Mesenchymal stem cell (in vitro differentiated cells and primary cell): ENCODE measurements around the gene PLPPR1.

ENCODE experiments used
- DNase-seq: peaks from one replicate; pipeline ENCODE4 v3.0.0-alpha.2; 2013
- H2AFZ ChIP-seq: one replicate; pipeline ENCODE4 v1.6.1; 2013; ENCODE audit warnings: low read depth, mild to moderate bottlenecking, control low read depth, inconsistent platforms, low read length, moderate library complexity
- H2AK5ac ChIP-seq: 2 replicates; pipeline ENCODE4 v1.6.1; 2013; ENCODE audit warnings: low read length, moderate library complexity, mild to moderate bottlenecking, inconsistent platforms; ENCODE audit not compliant: severe bottlenecking
- H2BK120ac ChIP-seq: one replicate; pipeline ENCODE4 v1.6.1; 2013; ENCODE audit warnings: low read depth, mild to moderate bottlenecking, inconsistent platforms, low read length, moderate library complexity
- H2BK12ac ChIP-seq, 2 experiments: one replicate each; pipeline ENCODE4 v1.6.1; 2013; ENCODE audit warnings: inconsistent platforms in 2 of 2, low read length in 2 of 2, mild to moderate bottlenecking in 2 of 2, moderate library complexity in 2 of 2, control low read depth in 1 of 2
- H2BK15ac ChIP-seq: one replicate; pipeline ENCODE4 v1.6.1; 2013; ENCODE audit warnings: mild to moderate bottlenecking, low read depth, inconsistent platforms; ENCODE audit not compliant: poor library complexity, severe bottlenecking
- H2BK5ac ChIP-seq: 2 replicates; pipeline ENCODE4 v1.6.1; 2013; ENCODE audit warnings: low read depth, mild to moderate bottlenecking, low read length, control low read depth, inconsistent platforms; ENCODE audit not compliant: poor library complexity, severe bottlenecking
- H3K14ac ChIP-seq, 2 experiments: one replicate each; pipeline ENCODE4 v1.6.1; 2013; ENCODE audit warnings: inconsistent platforms in 2 of 2, low read length in 2 of 2, control low read depth in 1 of 2, mild to moderate bottlenecking in 1 of 2, moderate library complexity in 1 of 2
- H3K18ac ChIP-seq, 2 experiments: one replicate each; pipeline ENCODE4 v1.6.1; 2013; ENCODE audit warnings: inconsistent platforms in 2 of 2, low read length in 2 of 2, control low read depth in 1 of 2, low read depth in 1 of 2, mild to moderate bottlenecking in 1 of 2
- H3K23ac ChIP-seq, 2 experiments: one replicate each; pipeline ENCODE4 v1.6.1; 2013; ENCODE audit warnings: inconsistent platforms in 2 of 2, low read length in 2 of 2, mild to moderate bottlenecking in 2 of 2, moderate library complexity in 2 of 2, control low read depth in 1 of 2
- H3K27ac ChIP-seq: 2 replicates; pipeline ENCODE4 v1.5.1; 2013; ENCODE audit warnings: mild to moderate bottlenecking, moderate library complexity, low read length, control low read depth, inconsistent platforms; ENCODE audit not compliant: poor library complexity, severe bottlenecking
- H3K27me3 ChIP-seq, 2 experiments: 2 replicates each; pipeline versions ENCODE4 v1.6.1 to v1.7.0; 2013; ENCODE audit warnings: low read length in 2 of 2, mild to moderate bottlenecking in 2 of 2, moderate library complexity in 2 of 2, control low read depth in 1 of 2, inconsistent platforms in 1 of 2; ENCODE audit not compliant: control insufficient read depth in 1 of 2, insufficient read depth in 1 of 2
- H3K36me3 ChIP-seq, 2 experiments: 2 replicates each; pipeline versions ENCODE4 v1.6.1 to v1.7.0; 2013; ENCODE audit warnings: low read length in 2 of 2, control low read depth in 1 of 2, inconsistent platforms in 1 of 2, low read depth in 1 of 2, mild to moderate bottlenecking in 1 of 2; ENCODE audit not compliant: insufficient read depth in 2 of 2, control insufficient read depth in 1 of 2
- H3K4ac ChIP-seq, 2 experiments: one replicate each; pipeline ENCODE4 v1.6.1; 2013; ENCODE audit warnings: inconsistent platforms in 2 of 2, low read length in 2 of 2, mild to moderate bottlenecking in 2 of 2, moderate library complexity in 2 of 2, control low read depth in 1 of 2, low read depth in 1 of 2
- H3K4me1 ChIP-seq: 2 replicates; pipeline ENCODE4 v1.6.1; 2013; ENCODE audit warnings: low read depth, low read length, control low read depth; ENCODE audit not compliant: control insufficient read depth, insufficient read depth
- H3K4me2 ChIP-seq: 2 replicates; pipeline ENCODE4 v1.6.1; 2013; ENCODE audit warnings: low read length, mild to moderate bottlenecking, inconsistent platforms; ENCODE audit not compliant: poor library complexity, severe bottlenecking
- H3K4me3 ChIP-seq, 2 experiments: 2 replicates each; pipeline versions ENCODE4 v1.5.1 to v1.7.0; 2013; ENCODE audit warnings: low read length in 2 of 2, mild to moderate bottlenecking in 2 of 2, control low read depth in 1 of 2, low read depth in 1 of 2; ENCODE audit not compliant: insufficient read depth in 1 of 2
- H3K79me1 ChIP-seq: replicated peaks from 2 replicates; pipeline ENCODE4 v1.6.1; 2013; ENCODE audit warnings: mild to moderate bottlenecking, control low read depth, low read length, inconsistent platforms; ENCODE audit not compliant: poor library complexity, severe bottlenecking
- H3K9ac ChIP-seq: 2 replicates; pipeline ENCODE4 v1.7.0; 2013; ENCODE audit warnings: mild to moderate bottlenecking, low read length, moderate library complexity
- H3K9me3 ChIP-seq: 2 replicates; pipeline ENCODE4 v1.7.0; 2013; ENCODE audit warnings: mild to moderate bottlenecking, low read length; ENCODE audit not compliant: control insufficient read depth
- H4K8ac ChIP-seq: one replicate; pipeline ENCODE4 v1.6.1; 2013; ENCODE audit warnings: inconsistent platforms, mild to moderate bottlenecking, low read length, moderate library complexity
- H4K91ac ChIP-seq: one replicate; pipeline ENCODE4 v1.6.1; 2013; ENCODE audit warnings: mild to moderate bottlenecking, low read length, inconsistent platforms
- WGBS: methylation state at CpG from one replicate; pipeline ENCODE4 v1.1.7; 2013; ENCODE audit warnings: mixed read lengths; 5-methylcytosine and 5-hydroxymethylcytosine counted together

The PLPPR1 gene

GRCh38 chr9:101232405-101232977, 204.0 kb downstream of the PLPPR1 start:
- Histone ChIP-seq H2BK12ac (no peak overlapping the region), H3K36me3 (no peaks in the 10 kb centered on the region), H2AK5ac (no peak overlapping the region), H3K4me2 (no peak overlapping the region), H3K9me3 (no peaks in the 10 kb centered on the region), H3K4me1 (no peaks in the 10 kb centered on the region), H3K4ac (no peak overlapping the region), H3K27ac (no peak overlapping the region), H4K8ac (no peak overlapping the region), H3K79me1 (no peaks in the 10 kb centered on the region), H4K91ac (no peak overlapping the region), H2BK15ac (no peak overlapping the region), H2BK120ac (no peak overlapping the region), H2BK5ac (no peak overlapping the region), H3K27me3 (no peaks in the 10 kb centered on the region), H3K9ac (no peak overlapping the region), H3K14ac (no peak overlapping the region), H3K4me3 (no peak overlapping the region), H3K23ac (no peak overlapping the region), H3K18ac (no peak overlapping the region), H2AFZ (no peak overlapping the region)
- no peak for DNase-seq
- 93% methylated on average over 2 of the region's 2 CpGs for WGBS

- Histone ChIP-seq H2BK15ac (no peak overlapping the region), H3K79me1 (no peaks in the 10 kb centered on the region), H3K9ac (no peak overlapping the region), H3K4me3 (no peak overlapping the region), H3K23ac (no peak overlapping the region), H2AK5ac (no peak overlapping the region), H3K27me3 (no peaks in the 10 kb centered on the region), H4K8ac (no peak overlapping the region), H3K18ac (no peak overlapping the region), H2BK5ac (no peak overlapping the region), H4K91ac (no peak overlapping the region), H2BK12ac (no peak overlapping the region), H3K4me2 (no peak overlapping the region), H3K4me1 (no peaks in the 10 kb centered on the region), H2AFZ (no peak overlapping the region), H3K14ac (no peak overlapping the region), H3K9me3 (no peaks in the 10 kb centered on the region), H2BK120ac (no peak overlapping the region), H3K4ac (no peak overlapping the region), H3K27ac (no peak overlapping the region), H3K36me3 (no peaks in the 10 kb centered on the region)
- no peak for DNase-seq
- WGBS: 42% methylated on average over 4 of the region's 6 CpGs
Measured at GRCh38 chr9:101235105-101235866, 206.8 kb downstream of the PLPPR1 start.

DNA sequence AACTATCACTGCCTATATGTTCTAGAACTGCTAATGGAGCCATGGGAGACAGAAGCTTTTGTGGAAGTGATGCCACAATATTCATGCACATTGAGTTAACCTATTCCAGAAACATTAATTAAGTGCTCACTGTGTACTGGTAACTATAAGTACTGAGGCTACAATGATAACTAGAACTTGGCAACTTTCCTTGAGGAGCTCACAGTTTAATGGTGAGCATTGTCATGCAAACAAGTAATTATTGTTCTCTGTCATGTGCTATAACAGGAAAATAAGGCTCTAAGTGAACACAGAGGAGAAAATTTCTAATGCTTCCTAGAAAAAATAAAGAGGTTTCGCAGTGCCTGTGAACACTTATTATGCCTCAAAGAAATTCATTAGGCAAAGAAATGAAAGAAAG, 214.1 kb downstream of the PLPPR1 start:
- H3K27me3 ChIP-seq: no peaks in the 10 kb centered on the region
- H3K36me3 ChIP-seq: no peaks in the 10 kb centered on the region
- H3K9me3 ChIP-seq: peaks cover 2% of the 10 kb centered on the region
- H3K18ac ChIP-seq: no peak overlapping the region
- no peaks in the 10 kb centered on the region for H3K79me1 ChIP-seq
- no peak overlapping the region for H2BK15ac ChIP-seq
- no peak overlapping the region for H3K4ac ChIP-seq
- H3K23ac ChIP-seq: no peak overlapping the region
- H3K14ac ChIP-seq: no peak overlapping the region
- no peak overlapping the region for H2AFZ ChIP-seq
- no peak overlapping the region for H2BK120ac ChIP-seq
- no peak overlapping the region for H3K4me3 ChIP-seq
- no peak overlapping the region for H3K4me2 ChIP-seq
- DNase-seq: no peak
- WGBS: 80% methylated on average over 1 of the region's 1 CpG
- H2AK5ac ChIP-seq: no peak overlapping the region
- no peak overlapping the region for H3K9ac ChIP-seq
- H4K8ac ChIP-seq: no peak overlapping the region
- H3K27ac ChIP-seq: no peak overlapping the region
- no peaks in the 10 kb centered on the region for H3K4me1 ChIP-seq
- no peak overlapping the region for H4K91ac ChIP-seq
- no peak overlapping the region for H2BK5ac ChIP-seq
- no peak overlapping the region for H2BK12ac ChIP-seq

DNA sequence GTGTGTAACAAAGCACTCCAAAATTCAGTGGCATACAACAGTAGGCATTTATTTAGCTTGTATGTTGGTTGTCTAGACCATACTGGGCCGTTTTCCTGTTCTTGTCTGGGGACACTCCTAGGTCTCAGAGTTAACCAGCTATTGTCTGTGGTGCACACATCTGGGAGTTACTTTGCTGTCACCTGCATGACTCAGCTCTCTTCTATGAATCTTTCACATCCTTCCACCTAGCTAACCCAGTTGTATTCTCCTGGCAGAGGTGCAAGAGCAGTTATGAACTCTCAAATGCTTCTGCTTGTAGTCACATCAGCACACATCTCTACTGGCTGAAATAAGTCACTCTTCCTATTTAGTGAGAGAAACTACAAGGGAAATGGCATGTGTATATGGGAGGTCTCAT, 218.2 kb downstream of the PLPPR1 start:
- H2BK5ac ChIP-seq: no peak overlapping the region
- H3K36me3 ChIP-seq: no peaks in the 10 kb centered on the region
- no peak overlapping the region for H3K23ac ChIP-seq
- no peak overlapping the region for H3K4me3 ChIP-seq
- DNase-seq: no peak
- no peak overlapping the region for H4K8ac ChIP-seq
- H3K79me1 ChIP-seq: no peaks in the 10 kb centered on the region
- H2BK15ac ChIP-seq: no peak overlapping the region
- H3K4me1 ChIP-seq: no peaks in the 10 kb centered on the region
- no peak overlapping the region for H2BK120ac ChIP-seq
- no peak overlapping the region for H3K4ac ChIP-seq
- H4K91ac ChIP-seq: no peak overlapping the region
- 33% methylated on average over 1 of the region's 1 CpG for WGBS
- H2BK12ac ChIP-seq: no peak overlapping the region
- no peaks in the 10 kb centered on the region for H3K9me3 ChIP-seq
- H3K14ac ChIP-seq: no peak overlapping the region
- H2AK5ac ChIP-seq: no peak overlapping the region
- H3K18ac ChIP-seq: no peak overlapping the region
- no peaks in the 10 kb centered on the region for H3K27me3 ChIP-seq
- H3K27ac ChIP-seq: no peak overlapping the region
- H3K4me2 ChIP-seq: no peak overlapping the region
- H3K9ac ChIP-seq: no peak overlapping the region
- no peak overlapping the region for H2AFZ ChIP-seq
